Sigmoid colon (tissue), 7 donors: ENCODE results near the gene EDA2R. TPM values are rescaled to one million over a fixed set of nuclear protein-coding genes. Genes with fewer than 3 reads are reported as not detected.

Source experiments
- DNase-seq: peaks from one replicate; pipeline ENCODE4 v3.0.0-alpha.2; 2019
- H3K27ac ChIP-seq, 4 donors: fragments of 200-600 bp; sonication (generic); one replicate each; pipeline ENCODE4 v1.5.1; 2016 to 2019; ENCODE audit warnings: mild to moderate bottlenecking in 1 of 4
- H3K27me3 ChIP-seq, 3 donors: fragments of 200-600 bp; sonication (generic); one replicate each; pipeline ENCODE4 v1.5.1; 2019; ENCODE audit warnings: mild to moderate bottlenecking in 1 of 3
- H3K36me3 ChIP-seq, 4 donors: fragments of 200-600 bp; sonication (generic); one replicate each; pipeline ENCODE4 v1.5.1; 2016 to 2019
- H3K4me1 ChIP-seq, 4 donors: fragments of 200-600 bp; sonication (generic); one replicate each; pipeline ENCODE4 v1.5.1; 2017 to 2019
- H3K4me3 ChIP-seq, 4 donors: fragments of 200-600 bp; sonication (generic); one replicate each; pipeline ENCODE4 v1.5.1; 2017 to 2019; ENCODE audit warnings: mild to moderate bottlenecking in 2 of 4, moderate library complexity in 1 of 4
- H3K9me3 ChIP-seq, 4 donors: fragments of 200-600 bp in 3 of 4; sonication (generic) in 3 of 4; one replicate each; pipeline versions ENCODE4 v1.5.1 to v1.6.1; 2013 to 2019
- EP300 ChIP-seq, 4 donors: sonication (generic); formaldehyde crosslinking; IDR thresholded peaks; one replicate each; pipeline ENCODE4 v1.6.1; 2017; ENCODE audit warnings: antibody characterized with exemption in 4 of 4
- POLR2A ChIP-seq, 2 donors: fragments of 450-650 bp; IDR thresholded peaks; one replicate each; pipeline ENCODE4 v1.6.1; 2016; ENCODE audit warnings: antibody characterized with exemption in 2 of 2, mild to moderate bottlenecking in 2 of 2, moderate library complexity in 2 of 2
- POLR2AphosphoS5 ChIP-seq, 4 donors: sonication (generic); formaldehyde crosslinking; IDR thresholded peaks; one replicate each; pipeline ENCODE4 v1.6.1; 2017; ENCODE audit warnings: antibody characterized with exemption in 4 of 4
- WGBS, 2 donors: extraction: QIAGEN DNeasy Blood & Tissue Kit; methylation state at CpG; one replicate each; pipeline ENCODE4 v1.1.7; 2013; 5-methylcytosine and 5-hydroxymethylcytosine counted together
- intact Hi-C: fragments of 100-400 bp; cut with DNase I; formaldehyde crosslinking; loops from one replicate; pipeline ENCODE4 v1.15.1; 2023
- polyA plus RNA-seq, 3 donors: library from polyadenylated mRNA; stranded (reverse); fragments of 200-250 nt; gene quantifications; one replicate each; pipeline ENCODE4 v1.2.3, GENCODE V29; 2013
- total RNA-seq, 4 donors: library from RNA; depleted of rRNA; stranded (reverse); fragments of >200 nt; gene quantifications; one replicate each; pipeline ENCODE4 v1.1.0, GENCODE V29; 2016
- TF ChIP-seq, protein P1 (sequence below), 4 experiments: fragments of 450-650 bp in 3 of 4; fragments of 200-600 bp in 1 of 4; IDR thresholded peaks; one replicate each; pipeline ENCODE4 v1.5.1; 2016 to 2019; ENCODE audit warnings: antibody characterized with exemption in 4 of 4, mild to moderate bottlenecking in 3 of 4, moderate library complexity in 2 of 4
- donor health status: healthy with polysubstance abuse.
- donor health status: Bipolar disorder and iron deficiency.
- donor health status: healthy.

Gene EDA2R
- total and polyA plus RNA-seq, 7 donors: under 0.01 to 1.5 (median 1.3) TPM; not detected in 1

DNA sequence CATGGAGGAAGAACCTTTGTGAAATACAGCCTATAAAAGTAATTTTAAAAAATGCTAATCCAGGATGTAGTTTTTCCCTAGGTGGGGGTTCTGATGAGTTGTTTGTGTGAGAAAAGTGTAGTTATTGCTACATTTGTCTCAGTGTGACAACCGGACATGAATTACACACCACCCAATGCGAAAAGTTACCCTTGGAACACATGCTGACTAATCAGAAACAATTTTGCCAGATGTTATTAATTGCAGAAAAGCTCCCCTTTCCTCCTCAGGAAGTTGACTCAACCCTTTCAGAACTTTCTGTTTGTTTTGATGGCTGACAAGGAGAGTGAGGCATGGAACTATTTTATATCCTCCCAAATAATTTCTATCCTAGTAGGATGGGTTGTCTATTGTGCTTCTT is 38.1 kb upstream of the EDA2R start:
- H3K9me3 ChIP-seq: no peaks in the 10 kb centered on the region
- no peaks in the 10 kb centered on the region for H3K4me1 ChIP-seq
- WGBS, 2 donors: 76 to 77% methylated on average over 2 of the region's 2 CpGs
- no peaks in the 10 kb centered on the region for H3K27me3 ChIP-seq
- H3K36me3 ChIP-seq: no peaks in the 10 kb centered on the region
- intact Hi-C loops: no loop called here
- no peak overlapping the region for H3K27ac ChIP-seq
- TF ChIP-seq POLR2AphosphoS5 (IDR thresholded peaks at IDR 0.05): no peak
- TF ChIP-seq EP300 (IDR thresholded peaks at IDR 0.05): no peak
- TF ChIP-seq, protein P1, sequence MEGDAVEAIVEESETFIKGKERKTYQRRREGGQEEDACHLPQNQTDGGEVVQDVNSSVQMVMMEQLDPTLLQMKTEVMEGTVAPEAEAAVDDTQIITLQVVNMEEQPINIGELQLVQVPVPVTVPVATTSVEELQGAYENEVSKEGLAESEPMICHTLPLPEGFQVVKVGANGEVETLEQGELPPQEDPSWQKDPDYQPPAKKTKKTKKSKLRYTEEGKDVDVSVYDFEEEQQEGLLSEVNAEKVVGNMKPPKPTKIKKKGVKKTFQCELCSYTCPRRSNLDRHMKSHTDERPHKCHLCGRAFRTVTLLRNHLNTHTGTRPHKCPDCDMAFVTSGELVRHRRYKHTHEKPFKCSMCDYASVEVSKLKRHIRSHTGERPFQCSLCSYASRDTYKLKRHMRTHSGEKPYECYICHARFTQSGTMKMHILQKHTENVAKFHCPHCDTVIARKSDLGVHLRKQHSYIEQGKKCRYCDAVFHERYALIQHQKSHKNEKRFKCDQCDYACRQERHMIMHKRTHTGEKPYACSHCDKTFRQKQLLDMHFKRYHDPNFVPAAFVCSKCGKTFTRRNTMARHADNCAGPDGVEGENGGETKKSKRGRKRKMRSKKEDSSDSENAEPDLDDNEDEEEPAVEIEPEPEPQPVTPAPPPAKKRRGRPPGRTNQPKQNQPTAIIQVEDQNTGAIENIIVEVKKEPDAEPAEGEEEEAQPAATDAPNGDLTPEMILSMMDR (IDR thresholded peaks at IDR 0.05): no peak
- TF ChIP-seq POLR2A (IDR thresholded peaks at IDR 0.05): no peak
- no peak for DNase-seq
- H3K4me3 ChIP-seq: no peak overlapping the region

DNA sequence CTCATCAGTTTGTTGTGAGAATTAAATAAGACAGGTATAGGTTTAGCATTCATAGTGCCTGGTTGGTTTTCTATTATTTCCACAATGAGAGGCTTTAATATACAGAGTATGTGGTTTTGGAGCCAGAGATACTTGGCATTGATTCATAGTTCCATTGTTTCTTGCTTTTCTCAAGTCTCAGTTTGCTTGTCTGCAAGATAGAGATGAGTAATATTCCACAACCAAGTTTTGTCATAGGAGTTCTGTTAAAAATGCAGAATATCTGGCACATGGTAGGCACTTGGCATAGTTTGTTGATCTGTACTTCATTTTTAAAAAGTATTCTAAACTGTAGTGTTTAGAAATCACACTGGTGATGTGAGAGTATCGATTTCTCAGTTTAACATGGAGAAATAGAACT is 37.5 kb upstream of the EDA2R start:
- Histone ChIP-seq H3K36me3 (no peaks in the 10 kb centered on the region), H3K27ac (no peak overlapping the region), H3K27me3 (no peaks in the 10 kb centered on the region), H3K4me3 (no peak overlapping the region), H3K4me1 (no peaks in the 10 kb centered on the region), H3K9me3 (no peaks in the 10 kb centered on the region)
- WGBS, 2 donors: 53 to 75% methylated on average over 1 of the region's 1 CpG
- DNase-seq: no peak
- intact Hi-C loops: no loop called here
- TF ChIP-seq EP300 (IDR thresholded peaks at IDR 0.05) (no peak), POLR2AphosphoS5 (IDR thresholded peaks at IDR 0.05) (no peak), POLR2A (IDR thresholded peaks at IDR 0.05) (no peak)
- TF ChIP-seq, protein P1 (IDR thresholded peaks at IDR 0.05): no peak

DNA sequence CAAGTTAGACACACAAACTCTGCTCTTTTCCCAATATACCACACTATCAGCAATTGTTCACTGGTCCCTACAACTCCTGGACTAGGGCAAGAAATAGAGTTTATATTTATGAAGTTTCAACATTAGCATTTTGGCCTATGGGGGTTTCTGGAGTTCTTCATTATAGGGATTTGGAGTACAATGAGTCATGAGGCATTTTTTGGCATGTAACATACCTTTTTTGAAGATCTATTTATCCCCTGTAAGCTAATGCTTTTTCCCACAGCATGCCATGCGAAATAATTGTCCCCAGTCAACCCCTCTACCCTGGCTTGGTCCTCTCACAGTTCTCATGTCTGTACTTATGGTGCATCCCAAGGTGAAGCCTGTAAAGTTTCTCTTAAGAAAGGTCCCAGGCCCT is 36.7 kb upstream of the EDA2R start:
- Histone ChIP-seq H3K27me3 (no peaks in the 10 kb centered on the region), H3K36me3 (no peaks in the 10 kb centered on the region), H3K4me1 (no peaks in the 10 kb centered on the region), H3K4me3 (no peak overlapping the region), H3K9me3 (no peaks in the 10 kb centered on the region), H3K27ac (no peak overlapping the region)
- TF ChIP-seq EP300 (IDR thresholded peaks at IDR 0.05) (no peak), POLR2A (IDR thresholded peaks at IDR 0.05) (no peak), POLR2AphosphoS5 (IDR thresholded peaks at IDR 0.05) (no peak)
- TF ChIP-seq, protein P1 (IDR thresholded peaks at IDR 0.05): no peak
- WGBS, 2 donors: 34 to 44% methylated on average over 1 of the region's 1 CpG
- intact Hi-C loops: no loop called here
- DNase-seq: no peak

DNA sequence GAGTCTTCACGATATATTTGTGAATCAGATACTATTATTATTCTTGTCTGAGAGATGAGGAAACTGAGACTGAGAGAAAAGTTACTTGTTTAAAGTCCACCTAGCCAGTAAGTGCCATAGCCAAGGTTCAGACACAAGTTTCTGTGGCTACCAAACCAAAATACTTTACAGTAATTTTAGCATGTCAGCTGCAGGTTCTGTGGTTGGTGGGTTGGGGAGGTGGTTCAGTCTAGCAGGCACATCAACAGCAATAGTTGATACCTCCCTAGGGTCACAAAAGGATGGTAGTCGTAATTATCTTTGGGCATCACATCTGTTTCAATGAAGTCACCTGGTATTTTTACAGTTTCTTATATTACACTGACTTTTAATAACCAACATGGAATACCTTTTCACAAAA is 35.6 kb upstream of the EDA2R start:
- Histone ChIP-seq H3K36me3 (no peaks in the 10 kb centered on the region), H3K27me3 (no peaks in the 10 kb centered on the region), H3K27ac (no peak overlapping the region), H3K4me3 (no peak overlapping the region), H3K9me3 (no peaks in the 10 kb centered on the region), H3K4me1 (no peaks in the 10 kb centered on the region)
- intact Hi-C loops: no loop called here
- no peak for DNase-seq
- WGBS, 2 donors: 70 to 89% methylated on average over 2 of the region's 2 CpGs
- TF ChIP-seq POLR2A (IDR thresholded peaks at IDR 0.05): no peak
- TF ChIP-seq, protein P1 (IDR thresholded peaks at IDR 0.05): no peak
- no peak for TF ChIP-seq EP300 (IDR thresholded peaks at IDR 0.05)

DNA sequence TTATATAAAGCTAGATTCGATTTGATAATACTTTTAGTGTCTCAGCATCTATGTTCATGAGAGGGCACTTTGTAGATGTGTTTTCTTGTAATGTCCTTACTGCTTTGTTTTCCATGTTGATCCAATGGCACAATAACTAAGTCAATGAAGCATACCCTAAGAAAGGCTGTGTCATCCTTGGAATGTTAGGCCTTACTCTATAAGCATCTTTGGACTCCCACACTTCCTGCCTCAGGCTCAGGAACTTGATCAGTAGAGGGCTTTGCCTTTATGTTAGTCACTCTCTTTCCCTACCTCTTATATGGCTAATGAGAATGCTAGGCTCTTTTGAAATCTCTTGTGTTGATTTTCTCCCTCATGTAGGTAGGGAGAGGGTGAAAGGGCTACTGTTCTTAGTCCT is 33.2 kb upstream of the EDA2R start:
- WGBS, 2 donors: 74 to 82% methylated on average over 1 of the region's 1 CpG

More for the DNA sequence above, 33.2 kb upstream of the EDA2R start:
- Histone ChIP-seq H3K9me3 (no peaks in the 10 kb centered on the region), H3K27ac (no peak overlapping the region), H3K4me3 (no peak overlapping the region), H3K4me1 (no peaks in the 10 kb centered on the region), H3K27me3 (no peaks in the 10 kb centered on the region), H3K36me3 (no peaks in the 10 kb centered on the region)
- TF ChIP-seq, protein P1 (IDR thresholded peaks at IDR 0.05): no peak
- TF ChIP-seq POLR2A (IDR thresholded peaks at IDR 0.05) (no peak), EP300 (IDR thresholded peaks at IDR 0.05) (no peak), POLR2AphosphoS5 (IDR thresholded peaks at IDR 0.05) (no peak)
- intact Hi-C loops: no loop called here
- DNase-seq: no peak
